Neural progenitor cell (in vitro differentiated cells): ENCODE measurements around the gene CDC42SE1.

Experiments used
- CTCF ChIP-seq: fragments of 200-600 bp; sonication (generic); IDR thresholded peaks from 2 replicates; pipeline ENCODE4 v1.5.1; 2017; ENCODE audit warnings: antibody characterized with exemption, mild to moderate bottlenecking
- EZH2 ChIP-seq: fragments of 200-600 bp; sonication (generic); IDR thresholded peaks from 2 replicates; pipeline ENCODE4 v1.6.1; 2017; ENCODE audit warnings: antibody characterized with exemption, mild to moderate bottlenecking, moderate library complexity
- EZH2phosphoT487 ChIP-seq: fragments of 200-600 bp; sonication (generic); IDR thresholded peaks from 2 replicates; pipeline ENCODE4 v1.6.1; 2017; ENCODE audit warnings: antibody characterized with exemption

- TF ChIP-seq CTCF = no peak
- no peak for TF ChIP-seq EZH2
- TF ChIP-seq EZH2phosphoT487 = no peak
Measured at GRCh38 chr1:151013518-151013917, 45.9 kb downstream of the CDC42SE1 start.
